COLO829 (cell line): ENCODE results near the gene DDN.

Experiments
- DNase-seq: peaks from one replicate; pipeline ENCODE4 v3.0.0; 2012; ENCODE audit warnings: low spot score

Gene DDN

DNA sequence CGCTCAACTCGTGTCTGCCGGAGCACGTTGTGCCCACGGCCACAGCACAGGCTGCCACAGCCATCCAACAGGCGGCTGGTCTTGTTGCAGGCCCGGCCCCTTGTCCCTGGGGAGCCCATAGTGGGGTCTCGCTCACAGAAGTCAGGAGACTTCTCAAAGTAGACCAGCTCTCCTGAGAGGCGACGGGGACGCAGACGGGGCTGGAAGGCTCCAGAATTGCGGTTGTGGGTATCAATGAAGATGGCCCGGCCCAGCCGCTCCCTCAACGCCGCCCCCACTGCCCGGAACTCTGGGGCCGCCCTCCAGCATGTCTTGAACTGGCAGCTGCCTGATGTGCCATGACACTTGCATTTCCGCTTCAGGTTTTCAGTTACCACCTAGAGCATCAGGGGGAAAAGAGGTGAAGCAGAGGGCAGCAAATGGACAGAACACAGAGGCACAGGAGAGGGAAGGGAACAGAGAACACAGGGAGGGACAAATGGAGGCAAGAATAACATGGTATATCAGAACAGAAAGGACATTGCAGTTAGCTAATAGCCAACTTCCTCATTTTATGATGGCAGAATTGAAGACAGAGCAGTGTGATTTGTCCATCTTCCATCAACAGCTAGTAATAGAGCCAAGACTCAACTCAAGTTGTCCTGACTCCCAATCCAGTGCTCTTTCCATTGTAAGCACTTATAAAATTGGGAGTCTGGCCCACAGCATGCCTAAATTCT, 32.8 kb downstream of the DDN start:
- no peak for DNase-seq

GRCh38 chr12:48965298-48965838, 33.8 kb downstream of the DDN start:
- no peak for DNase-seq

DNA sequence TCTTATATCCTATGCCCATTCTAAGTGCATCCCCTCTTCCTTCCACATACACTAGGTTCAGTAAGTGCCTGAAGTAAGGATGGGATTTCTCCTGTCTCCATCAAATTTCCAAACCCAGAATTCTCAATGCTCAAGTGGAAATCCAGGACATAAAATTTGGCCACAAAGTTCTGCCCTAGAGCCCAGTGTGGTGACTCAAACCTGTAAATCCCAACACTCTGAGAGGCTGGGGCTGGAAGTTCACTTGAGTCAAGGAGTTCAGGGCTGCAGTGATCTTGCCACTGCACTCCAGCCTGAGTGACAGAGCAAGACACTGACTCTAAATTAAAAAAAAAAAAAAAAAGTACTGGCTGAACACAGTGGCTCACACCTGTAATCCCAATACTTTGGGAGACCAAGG, 37.4 kb downstream of the DDN start:
- no peak for DNase-seq

- no peak for DNase-seq
These were observed 37.8 kb downstream of the DDN start for GRCh38 chr12:48961331-48961730.

- no peak for DNase-seq
These were observed 38.3 kb downstream of the DDN start for GRCh38 chr12:48960834-48961233.

DNA sequence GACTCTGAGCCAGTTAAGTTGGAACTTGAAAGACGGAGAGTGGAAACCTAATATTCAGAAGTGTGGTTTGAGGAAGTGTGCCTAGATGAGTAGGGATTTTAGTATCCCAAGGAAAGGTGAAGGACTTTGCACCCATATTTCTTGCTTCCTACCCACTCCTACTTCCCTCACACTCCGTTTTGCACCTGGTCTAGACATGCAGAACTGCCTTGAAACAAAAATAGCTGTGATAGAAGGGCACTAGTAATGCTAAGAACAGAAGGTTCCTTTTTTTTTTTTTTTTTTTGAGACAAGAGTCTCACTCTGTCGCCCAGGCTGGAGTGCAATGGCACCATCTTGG, 41.2 kb downstream of the DDN start:
- no peak for DNase-seq

DNA sequence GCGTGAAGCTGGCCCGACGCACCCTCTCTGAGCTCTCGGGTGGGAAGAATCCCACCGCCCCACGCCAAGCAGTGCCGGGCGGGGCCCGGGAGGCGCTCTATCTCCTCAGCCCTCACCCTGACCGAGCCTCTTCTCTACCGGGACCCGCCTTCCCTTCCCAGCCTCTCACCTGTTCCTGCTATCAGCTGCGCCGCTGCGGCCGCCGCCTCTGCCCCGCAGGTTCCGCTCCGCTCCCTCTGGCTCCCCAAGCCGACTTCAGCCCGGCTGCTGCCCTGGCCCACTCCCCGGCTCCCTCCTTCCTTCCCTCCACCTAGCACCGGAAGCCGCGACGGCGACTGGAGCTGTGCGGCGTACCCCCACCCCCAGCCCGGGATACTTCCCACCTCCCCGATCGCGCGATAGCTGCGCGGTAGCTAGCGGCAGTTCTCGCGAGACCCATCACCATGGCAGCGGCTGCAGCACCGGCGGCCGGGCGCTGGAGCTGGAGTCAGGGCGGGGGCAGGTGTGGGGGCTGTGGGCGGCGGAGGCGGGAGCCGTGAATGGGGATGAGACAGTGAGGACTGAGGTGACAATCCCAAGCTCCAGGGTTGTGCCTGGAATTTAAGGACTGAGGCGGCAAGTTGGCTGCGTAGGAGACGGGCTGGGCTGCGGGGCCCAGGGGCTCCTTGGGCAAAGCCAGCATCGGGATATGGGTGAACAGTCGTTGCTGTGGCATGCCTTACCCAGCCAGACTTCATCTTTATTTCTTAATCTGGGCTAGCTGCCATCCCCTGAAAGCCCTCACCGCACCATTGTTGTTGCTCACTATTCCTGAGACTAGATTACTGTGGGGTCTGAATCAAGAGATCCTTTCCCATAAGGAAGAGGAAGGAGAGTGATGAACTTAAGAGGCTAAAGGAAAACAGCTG, 41.8 kb downstream of the DDN start, which contains the start of gene ARF3:
ARF3 (minus strand) TSS at position 347 of the 908 bp plus-strand sequence. CDS start 16,392 bp downstream, outside the sequence.
- DNase-seq: peak; percentile 94

GRCh38 chr12:48956279-48957140, 42.7 kb downstream of the DDN start:
- peak; percentile 94 for DNase-seq

DNA sequence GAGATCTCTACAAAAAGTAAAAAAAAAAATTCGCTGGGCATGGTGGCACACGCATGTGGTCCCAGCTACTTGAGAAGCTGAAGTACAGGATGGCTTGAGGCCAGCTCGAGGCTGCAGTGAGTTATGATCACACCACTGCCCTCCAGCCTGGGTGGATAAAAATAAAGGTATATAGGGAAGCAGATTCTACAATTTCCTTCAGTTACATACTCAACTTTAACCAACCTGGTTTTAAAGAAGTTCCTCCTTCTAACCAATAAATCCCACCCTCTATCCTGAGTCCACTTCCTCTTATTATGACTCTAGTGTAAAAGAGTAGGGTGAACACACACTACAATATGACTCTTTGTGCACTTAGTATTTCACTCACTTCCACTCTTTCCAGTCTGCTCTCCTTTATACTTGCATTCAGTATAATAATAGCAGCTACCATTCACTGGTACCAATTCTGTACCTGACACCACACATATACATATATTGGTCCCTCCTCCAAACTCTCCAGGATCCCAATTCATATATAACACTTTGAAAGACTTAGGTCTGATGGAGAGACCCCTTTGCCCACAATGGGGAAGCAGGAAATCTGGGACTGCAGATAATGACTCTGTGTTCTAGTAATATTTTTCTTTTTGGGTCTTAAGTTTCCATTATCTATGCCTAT, 44.2 kb downstream of the DDN start:
- no peak for DNase-seq

DNA sequence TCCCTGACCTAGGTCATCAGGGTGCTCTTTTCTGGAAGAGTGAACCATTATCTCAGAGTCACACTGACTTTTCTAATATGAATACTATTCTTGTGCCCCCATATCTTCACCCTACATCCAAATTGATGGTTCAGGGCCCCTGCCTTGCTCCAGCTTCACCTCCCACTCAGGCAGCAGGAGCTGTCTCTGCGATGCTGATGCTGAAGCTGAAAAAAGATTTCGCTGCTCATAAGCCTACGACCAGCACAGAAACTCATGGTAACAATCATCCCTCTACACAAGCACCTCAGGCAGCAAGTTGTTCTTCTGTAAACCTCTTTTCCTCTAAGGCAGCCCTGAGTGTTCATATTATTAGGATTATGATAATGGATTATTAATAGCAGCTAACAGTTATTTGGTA, 45.1 kb downstream of the DDN start:
- no peak for DNase-seq

DNA sequence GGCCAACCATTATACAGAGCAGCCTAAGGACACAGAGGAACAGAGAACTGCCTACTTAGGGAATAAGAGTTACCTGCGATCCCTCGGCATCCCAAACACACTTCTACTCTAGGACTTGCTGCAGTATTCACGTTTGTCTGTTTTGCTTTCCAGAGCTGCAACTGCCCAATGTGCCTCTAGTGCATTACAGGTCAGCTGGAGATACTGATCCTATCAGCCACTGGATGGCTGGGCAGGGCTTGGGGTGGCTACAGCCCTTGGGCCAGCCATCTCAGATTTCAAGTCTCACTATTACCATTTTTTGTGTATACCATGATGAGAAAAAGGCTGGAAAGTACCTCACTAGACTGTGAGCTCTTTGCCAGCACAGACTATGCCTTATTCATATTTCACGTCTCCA, 46.5 kb downstream of the DDN start:
- no peak for DNase-seq

DNA sequence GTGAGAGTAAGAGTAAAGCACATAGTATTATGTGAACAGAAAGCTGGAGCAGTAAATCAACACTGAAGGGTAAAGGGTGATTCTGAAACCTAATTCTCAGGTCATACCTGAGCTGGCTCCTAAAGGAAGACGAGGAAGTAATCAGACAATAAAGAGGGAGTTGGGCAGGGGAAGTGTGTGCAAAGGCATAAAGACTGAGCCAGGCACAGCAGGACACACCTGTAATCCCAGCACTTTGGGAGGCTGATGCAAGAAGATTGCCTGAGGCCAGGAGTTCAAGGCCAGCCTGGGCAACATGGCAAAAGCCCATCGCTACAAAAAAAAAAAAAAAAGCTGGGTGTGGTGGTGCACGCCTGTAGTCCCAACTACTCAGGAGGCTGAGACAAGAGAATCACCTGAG, 51.4 kb downstream of the DDN start:
- DNase-seq: no peak

DNA sequence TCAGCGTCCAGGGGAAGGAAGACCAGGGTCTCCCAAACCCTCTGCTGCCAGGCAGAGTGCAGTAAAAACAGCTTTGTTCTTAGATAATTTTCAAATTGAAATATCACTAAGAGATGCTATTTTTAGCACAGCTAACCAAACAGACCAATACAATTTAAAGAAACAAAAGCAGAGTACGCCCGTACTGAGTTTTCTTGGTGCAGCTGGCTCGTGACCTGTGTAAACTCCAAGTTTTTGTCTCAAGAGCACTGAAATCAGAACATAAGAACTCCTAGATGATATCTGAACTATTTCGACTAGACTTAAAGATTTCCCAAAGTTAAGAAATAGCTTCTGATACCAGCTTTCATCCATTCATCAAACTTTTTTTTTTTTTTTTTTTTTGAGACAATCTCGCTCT, 52.2 kb downstream of the DDN start:
- DNase-seq: no peak

GRCh38 chr12:48946205-48946604, 53.0 kb downstream of the DDN start:
- DNase-seq: no peak
